Kidney tubule cell (primary cell): ENCODE measurements around the gene ATP1B4.
"Not testable (repeated sequence)": the region's sequence is repeated elsewhere in the genome, so short reads cannot be mapped to it uniquely, and the experiment has no call there.

Experiments used
- DNase-seq: peaks from one replicate; pipeline ENCODE4 v3.0.0-alpha.2; 2018; ENCODE audit warnings: low spot score

ATP1B4 gene

GRCh38 chrX:120361764-120362305 lies at the start of gene ATP1B4:
ATP1B4 (plus strand) TSS chrX:120362089; CDS start chrX:120362169, 80 bp downstream.
- DNase-seq, result no peak

DNA sequence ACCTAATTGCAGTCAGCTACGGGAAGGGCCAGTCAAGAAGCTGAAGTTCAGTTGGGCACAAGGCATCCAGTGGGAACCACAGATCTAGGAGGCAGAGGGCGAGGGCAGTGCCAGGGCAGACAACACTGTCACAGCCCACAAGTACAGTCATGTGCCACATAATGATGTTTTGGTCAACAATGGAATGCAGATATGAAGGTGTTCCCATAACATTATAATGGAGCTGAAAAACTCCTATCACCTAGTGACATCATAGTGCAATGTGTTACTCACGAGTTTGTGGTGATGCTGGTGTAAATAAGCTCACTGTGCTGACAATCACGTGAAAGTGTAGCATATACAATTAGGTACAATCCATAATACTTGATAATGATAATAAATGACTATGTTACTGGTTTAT lies 46.1 kb upstream of the ATP1B4 start:
- DNase-seq, result peak; percentile 59

DNA sequence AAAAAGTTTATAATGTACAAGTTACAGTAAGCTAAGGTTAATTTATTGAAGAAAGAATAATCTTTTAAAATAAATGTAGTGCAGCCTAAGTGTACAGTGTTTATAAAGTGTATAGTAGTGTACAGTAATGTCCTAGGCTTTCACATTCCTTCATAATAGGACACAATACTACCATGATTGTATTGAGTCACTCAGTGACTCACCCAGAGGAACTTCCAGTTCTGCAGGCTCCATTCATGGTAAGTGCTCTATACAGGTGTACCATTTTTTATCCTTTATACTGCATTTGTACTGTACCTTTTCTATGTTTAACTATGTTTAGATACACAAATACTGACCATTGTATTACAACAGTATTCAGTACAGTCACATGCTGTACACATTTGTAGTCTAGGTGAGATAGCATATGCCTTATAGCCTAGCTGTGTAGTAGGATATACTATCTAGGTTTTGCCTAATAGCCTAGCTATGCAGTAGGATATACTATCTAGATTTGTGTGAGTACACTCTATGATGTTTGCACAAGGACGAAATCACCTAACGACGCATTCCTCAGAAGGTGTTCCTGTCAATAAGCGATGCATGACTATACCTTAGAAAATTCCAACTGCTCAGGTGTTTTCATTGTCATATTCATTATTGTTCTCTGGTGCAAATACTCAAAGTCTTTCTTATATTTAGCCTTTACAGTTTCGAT lies 45.2 kb upstream of the ATP1B4 start:
- peak; percentile 72 for DNase-seq

DNA sequence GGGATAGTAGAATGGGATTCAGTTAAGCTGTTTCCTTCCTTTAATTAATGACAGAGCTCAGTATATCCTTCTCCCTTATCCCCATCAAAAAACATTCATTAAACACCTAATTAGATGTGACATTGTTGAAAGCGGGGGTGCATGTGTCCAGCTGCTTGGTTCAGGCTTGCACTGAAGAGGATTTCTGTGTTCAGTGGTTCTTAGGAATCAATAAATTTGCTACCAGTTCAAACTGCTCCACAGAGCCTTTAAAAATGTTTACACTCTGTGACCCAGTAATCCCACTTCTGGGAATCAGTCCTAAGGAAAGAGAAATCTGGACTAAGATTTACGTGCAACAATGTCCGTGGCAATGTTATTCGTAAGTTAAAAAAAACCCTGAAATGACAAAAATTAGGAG lies 43.5 kb upstream of the ATP1B4 start:
- DNase-seq, result no peak

- DNase-seq, result no peak
These were observed 40.2 kb upstream of the ATP1B4 start for GRCh38 chrX:120321520-120322281.

GRCh38 chrX:120331116-120331515 lies 30.8 kb upstream of the ATP1B4 start:
- DNase-seq, result no peak

- no peak for DNase-seq
These were observed 29.5 kb upstream of the ATP1B4 start for GRCh38 chrX:120332394-120332793.

DNA sequence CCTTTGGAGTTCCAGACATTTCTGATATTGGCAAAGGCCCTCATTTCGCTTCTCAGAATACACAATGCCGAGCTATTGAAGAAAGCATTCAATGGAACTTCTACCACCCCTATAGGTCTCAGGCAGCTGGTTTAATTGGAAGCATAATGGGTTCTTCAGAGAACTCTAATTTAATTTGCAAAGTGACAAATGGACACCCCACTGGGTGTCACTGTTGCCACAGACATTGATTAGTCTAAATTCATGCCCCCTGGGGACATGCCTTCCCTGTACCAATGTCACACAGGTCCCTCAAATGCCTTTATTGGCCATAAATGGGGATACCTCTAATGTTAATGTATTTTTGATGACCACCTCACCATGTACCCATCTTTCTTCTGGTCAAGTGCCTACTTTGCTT lies 27.7 kb upstream of the ATP1B4 start:
- no peak for DNase-seq

DNA sequence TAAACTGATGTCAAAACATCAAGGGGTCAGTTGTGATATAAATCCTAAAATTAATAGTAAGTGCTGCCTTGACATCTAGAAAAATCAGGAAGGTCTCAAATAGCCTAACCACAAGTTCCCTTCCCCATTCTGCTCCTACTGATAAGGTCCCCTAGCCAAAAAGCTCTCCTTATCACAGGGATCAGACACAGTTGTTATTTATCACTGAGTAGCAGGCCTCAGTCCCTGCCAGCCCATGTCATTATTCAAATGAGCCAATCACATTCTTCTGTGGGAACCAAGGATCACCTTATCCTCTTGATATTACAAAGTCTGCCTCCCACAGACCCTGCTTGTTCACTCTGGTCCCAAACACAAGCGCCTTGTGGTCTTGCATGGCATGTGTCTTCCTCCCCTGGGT lies 27.3 kb upstream of the ATP1B4 start:
- no peak for DNase-seq

DNA sequence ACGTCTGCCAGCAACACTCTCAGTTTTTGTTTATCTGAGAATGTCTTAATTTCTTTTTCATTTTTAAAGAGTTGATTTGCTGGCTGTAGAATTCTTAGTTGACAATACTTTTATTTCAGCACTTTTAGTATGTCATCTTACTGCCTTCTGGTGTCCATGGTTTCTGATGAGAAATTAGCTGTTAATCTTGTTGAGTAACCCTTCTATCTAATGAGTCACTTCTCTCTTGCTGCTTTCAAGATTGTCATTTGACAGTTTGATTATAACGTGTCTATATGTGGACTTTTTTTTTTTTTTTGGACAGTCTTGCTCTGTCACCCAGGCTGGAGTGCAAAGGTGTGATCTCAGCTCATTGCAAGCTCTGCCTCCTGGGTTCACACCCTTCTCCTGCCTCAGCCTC lies 26.6 kb upstream of the ATP1B4 start:
- DNase-seq, result no peak

- DNase-seq, result no peak
These were observed 25.0 kb upstream of the ATP1B4 start for GRCh38 chrX:120336899-120337298.

GRCh38 chrX:120344566-120344965 lies 17.3 kb upstream of the ATP1B4 start:
- DNase-seq, result not testable (repeated sequence)

GRCh38 chrX:120350450-120351138 lies 11.3 kb upstream of the ATP1B4 start:
- DNase-seq, result no peak

DNA sequence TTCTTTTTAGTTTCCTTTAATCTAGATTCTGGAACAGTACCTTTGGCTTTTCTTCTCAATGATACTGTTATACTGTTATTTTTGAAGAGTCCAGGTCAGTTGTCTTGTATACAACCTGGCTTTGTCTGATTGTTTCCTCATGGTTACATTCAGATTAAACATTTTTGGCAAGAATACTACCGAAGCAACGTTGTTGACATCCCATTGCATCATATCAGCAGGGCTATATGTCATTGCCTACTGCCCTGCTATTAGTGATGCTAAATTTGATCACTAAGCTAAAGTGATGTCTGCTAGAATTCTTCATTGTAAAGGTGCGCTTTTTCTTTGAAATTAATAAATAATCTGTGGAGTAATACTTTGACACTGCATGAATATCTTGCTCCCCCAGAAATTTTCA lies 5.8 kb upstream of the ATP1B4 start:
- DNase-seq, result no peak

- no peak for DNase-seq
These were observed 4.7 kb upstream of the ATP1B4 start for GRCh38 chrX:120357186-120357585.

DNA sequence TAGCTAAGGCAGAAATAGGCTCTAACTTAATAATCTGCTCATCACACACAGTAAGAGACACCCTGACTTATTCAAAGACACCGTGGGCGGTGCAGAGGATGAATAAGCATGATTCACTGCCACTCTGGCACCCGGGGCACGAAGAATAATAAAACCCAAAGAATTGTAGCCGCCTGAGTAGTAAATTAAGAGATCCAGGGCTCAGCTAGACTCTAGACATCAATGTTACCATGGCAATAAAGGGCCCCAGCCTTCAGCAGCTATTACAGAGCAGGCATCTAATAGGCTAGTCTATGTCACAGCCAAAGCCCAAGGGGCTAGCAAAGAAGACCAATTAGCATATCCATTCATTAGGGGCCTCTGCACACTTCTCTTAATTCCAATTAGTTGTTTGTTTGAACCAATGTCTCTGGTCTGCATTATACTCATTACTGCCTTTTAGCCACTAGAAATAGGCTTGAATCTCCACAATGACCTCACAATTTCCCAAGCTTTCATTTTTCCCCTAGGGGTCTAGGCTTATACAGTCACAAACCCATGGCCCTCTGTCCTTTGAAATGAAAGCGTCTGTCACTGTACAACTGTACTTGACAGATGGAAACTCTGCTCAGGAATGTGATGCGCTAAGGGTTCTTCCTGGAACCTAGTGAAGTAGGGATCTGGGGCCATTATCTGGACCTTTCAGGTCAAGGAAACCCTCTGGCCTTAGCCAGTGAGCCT lies 3.0 kb upstream of the ATP1B4 start:
- peak; percentile 74 for DNase-seq

GRCh38 chrX:120365320-120365719 lies 3.4 kb downstream of the ATP1B4 start:
- DNase-seq, result no peak

- DNase-seq, result no peak
These were observed 4.1 kb downstream of the ATP1B4 start for GRCh38 chrX:120365968-120366367.

DNA sequence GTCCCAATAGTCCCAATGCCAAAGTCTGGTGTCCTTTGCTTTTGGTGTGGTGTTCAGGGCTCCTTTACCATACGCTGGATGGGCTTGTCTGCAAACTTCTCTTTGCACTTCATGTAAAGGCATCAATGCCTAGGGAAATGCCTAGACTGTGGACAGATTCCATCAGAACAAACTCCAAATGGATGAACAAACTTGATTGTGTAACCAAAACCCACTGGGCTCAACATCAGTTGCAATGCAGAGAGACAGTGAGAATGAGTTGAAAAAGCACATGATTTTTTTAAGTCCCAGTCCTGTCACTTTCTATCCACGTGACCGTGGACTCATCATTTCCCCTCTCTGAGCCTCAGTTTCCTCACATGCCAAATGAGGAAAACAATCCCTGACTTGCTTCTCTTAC lies 4.9 kb downstream of the ATP1B4 start:
- DNase-seq, result no peak

DNA sequence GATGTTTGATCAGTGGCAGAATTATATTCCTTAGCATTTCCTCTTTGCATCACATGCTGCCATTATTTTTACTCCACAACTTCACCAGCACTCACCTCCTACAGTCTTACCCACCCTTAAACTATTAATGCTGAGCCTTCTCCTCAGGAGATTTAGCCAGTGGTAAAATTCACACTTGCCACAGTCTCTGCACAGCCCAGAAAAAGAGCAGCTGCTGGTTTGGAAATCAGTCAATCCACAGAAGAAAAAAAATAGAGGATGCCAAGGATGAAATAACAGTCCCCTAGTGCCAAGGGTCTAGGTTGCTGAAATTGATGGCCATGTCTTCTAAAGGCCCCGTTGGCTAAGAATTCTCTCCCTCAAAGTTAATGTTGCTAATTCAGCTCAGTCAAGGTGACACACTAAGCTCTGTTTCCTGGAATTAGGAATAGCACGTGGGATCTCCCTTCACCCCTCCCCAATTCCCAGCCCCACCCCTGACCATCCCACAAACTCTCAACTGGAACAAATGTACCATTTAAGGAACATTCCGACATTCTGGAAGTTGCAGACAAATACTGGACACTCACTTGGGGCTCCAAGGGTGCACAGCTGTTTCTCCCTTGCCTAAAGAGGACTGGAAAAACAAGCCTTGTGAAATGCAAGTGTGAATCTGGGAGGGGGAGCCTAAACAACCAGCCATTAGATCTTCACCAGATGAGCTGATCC lies 5.7 kb downstream of the ATP1B4 start:
- no peak for DNase-seq

- no peak for DNase-seq
These were observed 10.9 kb downstream of the ATP1B4 start for GRCh38 chrX:120372667-120373370.
